SK-N-SH treated with all-trans-retinoic acid at 6 μM for 48 hours (cell line): ENCODE measurements around the gene CCN5.

ENCODE experiments used
- ATAC-seq: fragments of 200-7000 bp; cut with Tn5 transposase; 3 replicates; pipeline ENCODE4 v1.9.1; 2020; ENCODE audit warnings: mild to moderate bottlenecking, moderate library complexity
- ARNTL ChIP-seq: fragments of 450-650 bp; formaldehyde crosslinking; IDR thresholded peaks from 2 replicates; pipeline ENCODE4 v1.5.0; 2020; ENCODE audit warnings: low read depth, mild to moderate bottlenecking, moderate library complexity, borderline replicate concordance
- CREB5 ChIP-seq: fragments of 250-450 bp; sonication (Bioruptor Pico); IDR thresholded peaks from 2 replicates; pipeline ENCODE4 v1.5.1; 2020; ENCODE audit warnings: low read depth, mild to moderate bottlenecking, moderate library complexity
- CSDC2 ChIP-seq: fragments of 250-450 bp; sonication (Bioruptor Pico); IDR thresholded peaks from 2 replicates; pipeline ENCODE4 v1.5.0; 2020; ENCODE audit warnings: mild to moderate bottlenecking, moderate library complexity
- CSRNP3 ChIP-seq: fragments of 250-450 bp; sonication (Bioruptor Pico); IDR thresholded peaks from 2 replicates; pipeline ENCODE4 v1.5.1; 2021; ENCODE audit warnings: mild to moderate bottlenecking, moderate library complexity
- ESRRG ChIP-seq: fragments of 250-450 bp; sonication (Bioruptor Pico); IDR thresholded peaks from 2 replicates; pipeline ENCODE4 v1.6.1; 2021; ENCODE audit warnings: mild to moderate bottlenecking
- GLIS3 ChIP-seq: fragments of 250-450 bp; sonication (Bioruptor Pico); IDR thresholded peaks from 2 replicates; pipeline ENCODE4 v1.5.0; 2020; ENCODE audit warnings: mild to moderate bottlenecking, moderate library complexity
- ISL1 ChIP-seq: fragments of 250-450 bp; sonication (Bioruptor Pico); IDR thresholded peaks from 2 replicates; pipeline ENCODE4 v2.1.2; 2022; ENCODE audit warnings: mild to moderate bottlenecking, moderate library complexity
- OSR1 ChIP-seq: fragments of 250-450 bp; sonication (Bioruptor Pico); IDR thresholded peaks from 2 replicates; pipeline ENCODE4 v1.8.0; 2022; ENCODE audit warnings: moderate library complexity, mild to moderate bottlenecking, inconsistent platforms
- POU6F1 ChIP-seq: fragments of 250-450 bp; sonication (Bioruptor Pico); IDR thresholded peaks from 2 replicates; pipeline ENCODE4 v1.8.0; 2021; ENCODE audit warnings: low read depth, mild to moderate bottlenecking, moderate library complexity, borderline replicate concordance
- PPARA ChIP-seq: fragments of 250-450 bp; sonication (Bioruptor Pico); IDR thresholded peaks from 2 replicates; pipeline ENCODE4 v1.5.0; 2020; ENCODE audit warnings: mild to moderate bottlenecking, borderline replicate concordance
- RARB ChIP-seq: fragments of 250-450 bp; sonication (Bioruptor Pico); IDR thresholded peaks from 2 replicates; pipeline ENCODE4 v1.8.0; 2021; ENCODE audit warnings: mild to moderate bottlenecking, moderate library complexity
- SNAI2 ChIP-seq: fragments of 250-450 bp; sonication (Bioruptor Pico); IDR thresholded peaks from 2 replicates; pipeline ENCODE4 v1.5.0; 2020; ENCODE audit warnings: mild to moderate bottlenecking, moderate library complexity
- TCF4 ChIP-seq: fragments of 250-450 bp; sonication (Bioruptor Pico); IDR thresholded peaks from 2 replicates; pipeline ENCODE4 v1.8.0; 2021; ENCODE audit warnings: mild to moderate bottlenecking, moderate library complexity, borderline replicate concordance
- TOX ChIP-seq: fragments of 250-450 bp; sonication (Bioruptor Pico); IDR thresholded peaks from 2 replicates; pipeline ENCODE4 v1.8.0; 2021; ENCODE audit warnings: mild to moderate bottlenecking, moderate library complexity, borderline replicate concordance
- TSHZ2 ChIP-seq: fragments of 250-450 bp; sonication (Bioruptor Pico); IDR thresholded peaks from 2 replicates; pipeline ENCODE4 v1.5.0; 2020; ENCODE audit warnings: mild to moderate bottlenecking, moderate library complexity
- ZC3H10 ChIP-seq: fragments of 250-450 bp; sonication (Bioruptor Pico); IDR thresholded peaks from 2 replicates; pipeline ENCODE4 v1.5.1; 2021; ENCODE audit warnings: mild to moderate bottlenecking, moderate library complexity
- ZFP3 ChIP-seq: fragments of 250-450 bp; sonication (Bioruptor Pico); IDR thresholded peaks from 2 replicates; pipeline ENCODE4 v1.5.0; 2020; ENCODE audit warnings: mild to moderate bottlenecking, moderate library complexity
- ZFP30 ChIP-seq: fragments of 450-650 bp; formaldehyde crosslinking; IDR thresholded peaks from 2 replicates; pipeline ENCODE4 v1.5.0; 2022; ENCODE audit warnings: mild to moderate bottlenecking, moderate library complexity
- ZNF565 ChIP-seq: fragments of 450-650 bp; formaldehyde crosslinking; conservative IDR thresholded peaks from 2 replicates; pipeline ENCODE4 v1.5.0; 2020; ENCODE audit warnings: low read depth, mild to moderate bottlenecking, moderate library complexity
- ZNF70 ChIP-seq: fragments of 450-650 bp; formaldehyde crosslinking; IDR thresholded peaks from 2 replicates; pipeline ENCODE4 v1.5.0; 2020; ENCODE audit warnings: mild to moderate bottlenecking, moderate library complexity
- ZNF8 ChIP-seq: fragments of 450-650 bp; formaldehyde crosslinking; IDR thresholded peaks from 2 replicates; pipeline ENCODE4 v1.5.0; 2020; ENCODE audit warnings: mild to moderate bottlenecking, moderate library complexity

Gene CCN5

GRCh38 chr20:44693627-44694026 is 21.5 kb upstream of the CCN5 start:
- no peak for ATAC-seq

GRCh38 chr20:44694159-44694558 is 21.0 kb upstream of the CCN5 start:
- no peak for ATAC-seq
- no peak for TF ChIP-seq PPARA (CRISPR knock-in tag)
- TF ChIP-seq ESRRG (CRISPR knock-in tag): no peak
- no peak for TF ChIP-seq ZNF8 (CRISPR knock-in tag)
- no peak for TF ChIP-seq TCF4
- no peak for TF ChIP-seq TOX (CRISPR knock-in tag)
- no peak for TF ChIP-seq ZC3H10 (CRISPR knock-in tag)
- TF ChIP-seq GLIS3 (CRISPR knock-in tag): no peak
- no peak for TF ChIP-seq TSHZ2 (CRISPR knock-in tag)
- TF ChIP-seq ZNF565 (CRISPR knock-in tag): no peak
- no peak for TF ChIP-seq CREB5 (CRISPR knock-in tag)
- TF ChIP-seq OSR1 (CRISPR knock-in tag): no peak
- no peak for TF ChIP-seq CSRNP3 (CRISPR knock-in tag)
- TF ChIP-seq ZFP30 (CRISPR knock-in tag): no peak
- TF ChIP-seq RARB (CRISPR knock-in tag): no peak
- TF ChIP-seq ZNF70 (CRISPR knock-in tag): no peak
- no peak for TF ChIP-seq SNAI2
- TF ChIP-seq ZFP3: no peak

More at GRCh38 chr20:44693627-44694026, 21.5 kb upstream of the CCN5 start:
- TF ChIP-seq ZFP30 (CRISPR knock-in tag) (no peak), RARB (CRISPR knock-in tag) (no peak), ESRRG (CRISPR knock-in tag) (no peak), POU6F1 (CRISPR knock-in tag) (no peak), TSHZ2 (CRISPR knock-in tag) (no peak), ISL1 (CRISPR knock-in tag) (no peak), CSDC2 (CRISPR knock-in tag) (no peak), ZNF565 (CRISPR knock-in tag) (no peak), CSRNP3 (CRISPR knock-in tag) (no peak), ARNTL (CRISPR knock-in tag) (no peak), PPARA (CRISPR knock-in tag) (no peak)
